ENCODE measurements around the gene SLX4IP. TPM values are rescaled to one million over a fixed set of nuclear protein-coding genes. Genes with fewer than 3 reads are reported as not detected.
"Not testable (repeated sequence)": the region's sequence is repeated elsewhere in the genome, so short reads cannot be mapped to it uniquely, and the experiment has no call there.

The SLX4IP gene
- total RNA-seq, 1 donor from 2014 or later: 2.6 TPM

GRCh38 chr20:10584371-10584770 is 149.3 kb downstream of the SLX4IP start:
- TF ChIP-seq, protein P1, sequence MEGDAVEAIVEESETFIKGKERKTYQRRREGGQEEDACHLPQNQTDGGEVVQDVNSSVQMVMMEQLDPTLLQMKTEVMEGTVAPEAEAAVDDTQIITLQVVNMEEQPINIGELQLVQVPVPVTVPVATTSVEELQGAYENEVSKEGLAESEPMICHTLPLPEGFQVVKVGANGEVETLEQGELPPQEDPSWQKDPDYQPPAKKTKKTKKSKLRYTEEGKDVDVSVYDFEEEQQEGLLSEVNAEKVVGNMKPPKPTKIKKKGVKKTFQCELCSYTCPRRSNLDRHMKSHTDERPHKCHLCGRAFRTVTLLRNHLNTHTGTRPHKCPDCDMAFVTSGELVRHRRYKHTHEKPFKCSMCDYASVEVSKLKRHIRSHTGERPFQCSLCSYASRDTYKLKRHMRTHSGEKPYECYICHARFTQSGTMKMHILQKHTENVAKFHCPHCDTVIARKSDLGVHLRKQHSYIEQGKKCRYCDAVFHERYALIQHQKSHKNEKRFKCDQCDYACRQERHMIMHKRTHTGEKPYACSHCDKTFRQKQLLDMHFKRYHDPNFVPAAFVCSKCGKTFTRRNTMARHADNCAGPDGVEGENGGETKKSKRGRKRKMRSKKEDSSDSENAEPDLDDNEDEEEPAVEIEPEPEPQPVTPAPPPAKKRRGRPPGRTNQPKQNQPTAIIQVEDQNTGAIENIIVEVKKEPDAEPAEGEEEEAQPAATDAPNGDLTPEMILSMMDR (conservative IDR thresholded peaks at IDR 0.05; ENCODE audit: low read depth, low read length): no peak
- H3K4me3 ChIP-seq (ENCODE audit: low read depth, low read length): no peak overlapping the region
- DNase-seq (ENCODE audit: low read depth): no peak

- TF ChIP-seq, protein P1 (conservative IDR thresholded peaks at IDR 0.05; ENCODE audit: low read depth, low read length): no peak
- no peak for DNase-seq (ENCODE audit: low read depth)
- H3K4me3 ChIP-seq (ENCODE audit: low read depth, low read length): no peak overlapping the region
Measured at GRCh38 chr20:10585308-10585707, 150.2 kb downstream of the SLX4IP start.

DNA sequence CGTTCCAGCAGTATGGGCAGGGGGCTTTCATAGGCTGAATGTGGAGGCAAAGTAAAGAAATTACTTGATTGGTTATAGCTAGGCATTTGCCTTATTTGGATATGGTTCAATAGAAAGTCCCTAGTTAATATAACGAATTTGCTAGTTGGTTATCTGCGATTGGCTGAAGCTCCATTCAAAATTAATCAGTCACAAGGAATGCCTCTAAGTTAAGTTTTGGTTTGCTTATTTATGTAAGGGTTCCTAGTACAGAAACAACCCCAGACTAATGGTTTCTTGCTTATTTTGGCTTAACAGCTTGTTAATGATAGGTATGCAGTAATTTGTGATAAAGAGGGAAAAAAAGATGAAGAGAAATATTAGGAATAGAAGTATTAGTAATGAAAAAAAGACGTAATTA is 151.2 kb downstream of the SLX4IP start:
- TF ChIP-seq, protein P1 (conservative IDR thresholded peaks at IDR 0.05; ENCODE audit: low read depth, low read length): no peak
- H3K4me3 ChIP-seq (ENCODE audit: low read depth, low read length): no peak overlapping the region
- DNase-seq (ENCODE audit: low read depth): no peak

DNA sequence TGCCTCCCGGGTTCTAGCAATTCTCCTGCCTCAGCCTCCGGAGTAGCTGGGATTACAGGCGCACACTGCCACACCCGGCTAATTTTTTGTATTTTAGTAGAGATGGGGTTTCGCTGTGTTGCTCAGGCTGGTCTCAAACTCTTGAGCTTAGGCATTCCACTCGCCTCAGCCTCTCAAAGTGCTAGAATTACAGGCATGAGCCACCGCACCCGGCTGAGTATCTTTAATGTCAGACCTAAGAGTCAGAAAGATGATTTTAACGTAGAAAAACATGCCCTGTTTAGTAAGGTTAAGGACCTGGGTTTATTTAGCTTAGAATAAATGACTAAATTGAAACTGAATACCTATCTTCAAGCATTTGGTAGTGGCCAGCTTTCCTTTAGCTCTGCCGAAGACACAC is 155.3 kb downstream of the SLX4IP start:
- H3K4me3 ChIP-seq (ENCODE audit: low read depth, low read length); DNase-seq (ENCODE audit: low read depth): not testable (repeated sequence)

GRCh38 chr20:10590950-10591671 is 156.0 kb downstream of the SLX4IP start:
- TF ChIP-seq, protein P1 (conservative IDR thresholded peaks at IDR 0.05; ENCODE audit: low read depth, low read length): no peak

GRCh38 chr20:10591946-10592521 is 156.9 kb downstream of the SLX4IP start:
- no peak overlapping the region for H3K4me3 ChIP-seq (ENCODE audit: low read depth, low read length)
- TF ChIP-seq, protein P1 (conservative IDR thresholded peaks at IDR 0.05; ENCODE audit: low read depth, low read length): no peak
- DNase-seq (ENCODE audit: low read depth): no peak

More at GRCh38 chr20:10590950-10591671, 156.0 kb downstream of the SLX4IP start:
- DNase-seq (ENCODE audit: low read depth): no peak
- H3K4me3 ChIP-seq (ENCODE audit: low read depth, low read length): no peak overlapping the region

- H3K4me3 ChIP-seq (ENCODE audit: low read depth, low read length): no peak overlapping the region
- TF ChIP-seq, protein P1 (conservative IDR thresholded peaks at IDR 0.05; ENCODE audit: low read depth, low read length): no peak
- DNase-seq (ENCODE audit: low read depth): no peak
Measured at GRCh38 chr20:10594296-10594868, 159.3 kb downstream of the SLX4IP start.
